Ishikawa (cell line): ENCODE results near the gene FAM210A.

Experiments
- CEBPB ChIP-seq: IDR thresholded peaks from 2 replicates; pipeline ENCODE4 v1.6.1; 2012
- CREB1 ChIP-seq: IDR thresholded peaks from 2 replicates; pipeline ENCODE4 v1.6.1; 2012; ENCODE audit warnings: low read depth
- EGR1 ChIP-seq: IDR thresholded peaks from 2 replicates; pipeline ENCODE4 v1.6.1; 2012
- EP300 ChIP-seq: IDR thresholded peaks from 2 replicates; pipeline ENCODE4 v1.6.1; 2012; ENCODE audit warnings: borderline replicate concordance
- FOXM1 ChIP-seq: IDR thresholded peaks from 2 replicates; pipeline ENCODE4 v1.6.1; 2012; ENCODE audit warnings: low read depth, borderline replicate concordance
- MAX ChIP-seq: IDR thresholded peaks from 2 replicates; pipeline ENCODE4 v1.6.1; 2012
- NFIC ChIP-seq: IDR thresholded peaks from 2 replicates; pipeline ENCODE4 v1.6.1; 2012
- RAD21 ChIP-seq: IDR thresholded peaks from 2 replicates; pipeline ENCODE4 v1.6.1; 2012; ENCODE audit warnings: low read depth
- REST ChIP-seq: IDR thresholded peaks from 2 replicates; pipeline ENCODE4 v1.6.1; 2012; ENCODE audit warnings: low read depth, mild to moderate bottlenecking
- TAF1 ChIP-seq: IDR thresholded peaks from 2 replicates; pipeline ENCODE4 v1.6.1; 2012; ENCODE audit warnings: low read depth, mild to moderate bottlenecking
- TCF12 ChIP-seq: IDR thresholded peaks from 2 replicates; pipeline ENCODE4 v1.6.1; 2012; ENCODE audit warnings: low read depth
- TEAD4 ChIP-seq: IDR thresholded peaks from 2 replicates; pipeline ENCODE4 v1.6.1; 2012
- YY1 ChIP-seq: IDR thresholded peaks from 2 replicates; pipeline ENCODE4 v1.6.1; 2012; ENCODE audit warnings: low read depth
- ZBTB7A ChIP-seq: IDR thresholded peaks from 2 replicates; pipeline ENCODE4 v1.6.1; 2012; ENCODE audit warnings: low read depth
- TF ChIP-seq, protein P1 (sequence below): IDR thresholded peaks from 2 replicates; pipeline ENCODE4 v1.6.1; 2012

Gene FAM210A

DNA sequence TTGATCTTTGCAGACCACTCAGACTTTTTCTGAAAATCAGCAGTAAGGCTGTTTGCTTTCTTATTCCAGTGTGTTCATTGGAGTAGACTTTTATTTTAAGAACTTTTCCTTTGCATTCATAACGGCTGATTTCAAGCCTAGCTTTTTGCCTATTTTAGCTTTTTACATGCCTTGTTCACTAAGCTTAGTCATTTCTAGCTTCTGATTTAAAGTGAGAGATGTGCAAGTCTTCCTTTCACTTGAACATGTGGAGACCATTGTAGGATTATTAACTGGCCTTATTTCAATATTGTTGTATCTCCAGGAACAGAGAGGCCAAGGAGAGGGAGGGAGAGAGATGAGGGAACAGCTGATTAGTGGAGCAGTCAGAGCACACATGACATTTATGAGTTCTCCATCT lies 32.3 kb upstream of the FAM210A start:
- TF ChIP-seq TAF1 (no peak), TEAD4 (no peak)

DNA sequence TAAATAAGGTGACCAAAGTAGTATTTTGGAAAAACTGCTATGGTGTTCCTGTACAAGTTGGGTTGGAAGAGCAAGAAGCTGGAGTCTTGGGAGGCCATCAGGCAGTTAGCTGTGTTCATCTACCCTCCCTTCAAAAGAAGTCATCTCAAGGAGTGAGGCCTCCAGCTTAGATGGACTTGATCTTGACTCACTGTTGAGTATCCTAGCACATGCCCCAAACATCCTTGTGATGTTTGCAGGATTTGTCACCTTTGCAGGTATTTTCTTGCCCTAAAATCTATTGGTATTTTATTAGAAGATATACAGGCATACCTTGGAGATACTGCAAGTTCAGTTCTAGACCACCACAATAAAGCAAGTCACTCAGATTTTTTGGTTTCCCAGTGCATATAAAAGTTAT lies 30.3 kb upstream of the FAM210A start:
- TF ChIP-seq MAX (no peak), YY1 (no peak), TAF1 (no peak), ZBTB7A (no peak), FOXM1 (no peak), CEBPB (no peak), RAD21 (no peak), TEAD4 (no peak), EGR1 (no peak), CREB1 (no peak), EP300 (no peak), TCF12 (no peak), REST (no peak), NFIC (no peak)
- TF ChIP-seq, protein P1, sequence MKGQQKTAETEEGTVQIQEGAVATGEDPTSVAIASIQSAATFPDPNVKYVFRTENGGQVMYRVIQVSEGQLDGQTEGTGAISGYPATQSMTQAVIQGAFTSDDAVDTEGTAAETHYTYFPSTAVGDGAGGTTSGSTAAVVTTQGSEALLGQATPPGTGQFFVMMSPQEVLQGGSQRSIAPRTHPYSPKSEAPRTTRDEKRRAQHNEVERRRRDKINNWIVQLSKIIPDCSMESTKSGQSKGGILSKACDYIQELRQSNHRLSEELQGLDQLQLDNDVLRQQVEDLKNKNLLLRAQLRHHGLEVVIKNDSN: no peak

DNA sequence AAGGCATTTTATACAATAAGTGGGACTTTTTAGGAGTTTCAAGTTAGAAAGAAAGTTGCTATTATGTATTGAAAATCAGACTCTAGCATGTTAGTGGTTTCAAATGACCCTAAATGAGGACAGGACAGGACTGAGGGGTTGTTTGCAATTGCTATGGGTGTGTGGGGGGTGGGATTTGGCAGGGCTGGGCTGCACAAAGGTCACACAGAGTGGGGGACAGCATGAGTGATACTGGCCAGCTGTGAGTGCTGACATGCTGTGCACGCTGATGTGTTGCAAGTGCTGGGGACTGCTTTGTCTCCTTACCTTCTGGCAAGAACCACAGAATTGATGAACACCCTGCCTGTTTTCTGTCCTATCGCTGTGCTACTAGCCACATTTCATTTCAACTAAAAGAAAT lies 29.9 kb upstream of the FAM210A start:
- TF ChIP-seq FOXM1 (no peak), REST (no peak)

DNA sequence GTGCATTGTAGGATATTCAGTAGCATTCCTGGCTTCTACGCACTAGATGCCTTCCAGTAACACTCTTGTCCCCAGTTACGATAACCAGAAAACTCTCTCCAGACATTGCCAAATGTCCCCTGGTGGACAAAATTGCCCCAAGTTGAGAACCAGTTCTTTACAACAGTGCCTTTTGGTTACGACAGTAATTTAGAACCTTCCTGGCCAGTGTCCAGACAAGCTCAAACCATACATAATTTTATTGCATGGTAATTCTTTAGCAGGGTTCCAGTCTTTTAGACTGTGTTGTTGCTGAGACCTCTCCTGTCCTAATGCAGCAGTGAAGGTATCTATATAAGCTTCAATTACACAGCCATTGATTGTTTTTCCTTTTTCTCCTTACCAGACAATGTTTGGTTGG lies 20.3 kb upstream of the FAM210A start:
- TF ChIP-seq CEBPB: no peak
- no peak for TF ChIP-seq EP300
- no peak for TF ChIP-seq TAF1
- TF ChIP-seq ZBTB7A: no peak
- no peak for TF ChIP-seq YY1
- TF ChIP-seq MAX: no peak
- TF ChIP-seq, protein P1: no peak
- TF ChIP-seq CREB1: no peak
- TF ChIP-seq REST: no peak
- TF ChIP-seq EGR1: no peak
- TF ChIP-seq NFIC: no peak
- no peak for TF ChIP-seq FOXM1
- TF ChIP-seq TCF12: no peak
- TF ChIP-seq TEAD4: no peak
- no peak for TF ChIP-seq RAD21

DNA sequence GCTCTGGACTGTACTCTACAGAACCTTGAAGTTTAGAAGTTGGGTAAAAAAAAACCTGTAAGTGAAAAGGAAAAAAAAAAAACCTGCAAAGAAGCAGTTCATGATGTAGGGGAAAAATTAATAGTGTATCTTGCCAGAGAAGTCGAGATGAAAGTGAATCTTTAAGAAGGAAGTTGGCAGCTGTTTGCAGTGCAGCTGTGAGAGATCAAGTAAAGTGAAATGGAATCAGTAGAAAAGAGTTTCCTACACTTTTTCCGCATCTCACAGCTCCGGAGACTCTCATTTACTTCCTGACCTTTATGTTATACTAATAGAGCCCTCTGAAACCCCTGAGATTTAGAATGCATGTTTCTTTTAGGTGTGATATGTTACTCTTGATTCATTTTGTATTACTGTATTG lies 19.3 kb upstream of the FAM210A start:
- TF ChIP-seq REST (no peak), NFIC (no peak), TEAD4 (no peak), MAX (no peak), EGR1 (no peak), TAF1 (no peak), RAD21 (no peak), CREB1 (no peak), ZBTB7A (no peak), CEBPB (no peak), TCF12 (no peak), EP300 (no peak), YY1 (no peak), FOXM1 (no peak)
- TF ChIP-seq, protein P1: no peak
